GM12878 (cell line): Measurements from ENCODE around the gene TMED7.

Experiments
- DPF2 ChIP-seq: fragments of 450-650 bp; IDR thresholded peaks from 2 replicates; pipeline ENCODE4 v1.6.1; 2017; ENCODE audit warnings: mild to moderate bottlenecking
- NFXL1 ChIP-seq: fragments of 450-650 bp; IDR thresholded peaks from 2 replicates; pipeline ENCODE4 v1.6.1; 2017; ENCODE audit warnings: antibody characterized with exemption, mild to moderate bottlenecking, borderline replicate concordance
- NR2F1 ChIP-seq: fragments of 450-650 bp; conservative IDR thresholded peaks from 2 replicates; pipeline ENCODE4 v1.6.1; 2017; ENCODE audit warnings: mild to moderate bottlenecking
- SP1 ChIP-seq: IDR thresholded peaks from one replicate; pipeline ENCODE4 v1.6.1; 2011; ENCODE audit warnings: low read depth, low read length
- YY1 ChIP-seq: IDR thresholded peaks from 2 replicates; pipeline ENCODE4 v1.6.1; 2011; ENCODE audit warnings: low read depth, mild to moderate bottlenecking, low read length
- ZNF207 ChIP-seq: fragments of 450-650 bp; IDR thresholded peaks from 2 replicates; pipeline ENCODE4 v1.6.1; 2014; ENCODE audit warnings: antibody characterized with exemption, mild to moderate bottlenecking, borderline replicate concordance
- TF ChIP-seq, protein P1 (sequence below), 3 experiments: IDR thresholded peaks in 2 of 3; conservative IDR thresholded peaks in 1 of 3; 2 replicates each; pipeline ENCODE4 v1.5.1; 2011; ENCODE audit warnings: low read depth in 3 of 3, low read length in 3 of 3, mild to moderate bottlenecking in 3 of 3, control low read depth in 2 of 3, moderate library complexity in 2 of 3, inconsistent platforms in 1 of 3, mixed read lengths in 1 of 3; ENCODE audit not compliant: control insufficient read depth in 2 of 3, insufficient read depth in 1 of 3; ENCODE audit errors: extremely low read depth in 1 of 3
- TF ChIP-seq, protein P2 (sequence below): fragments of 450-650 bp; IDR thresholded peaks from 2 replicates; pipeline ENCODE4 v1.6.1; 2018; ENCODE audit warnings: borderline replicate concordance, mild to moderate bottlenecking; ENCODE audit not compliant: partially characterized antibody

DNA sequence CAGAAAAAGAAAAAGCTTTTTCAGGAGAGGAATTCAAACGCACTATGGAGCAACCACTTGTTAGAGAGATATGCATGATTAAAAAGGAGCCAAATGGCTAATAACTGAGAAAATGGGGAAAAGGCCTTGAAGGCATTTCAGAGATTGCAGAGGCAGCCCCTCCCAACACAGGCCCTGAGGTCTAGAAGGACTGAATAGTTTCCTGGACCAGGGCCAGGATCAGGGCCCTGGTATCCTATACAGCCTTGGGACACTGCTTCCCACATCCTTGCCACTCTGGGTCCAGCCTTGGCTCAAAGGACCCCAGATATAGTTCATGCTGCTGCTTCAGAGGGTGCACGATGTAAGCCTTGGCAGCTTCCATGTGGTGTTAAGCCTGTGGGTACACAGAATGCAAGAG, 60.6 kb downstream of the TMED7 start:
- TF ChIP-seq, protein P1, sequence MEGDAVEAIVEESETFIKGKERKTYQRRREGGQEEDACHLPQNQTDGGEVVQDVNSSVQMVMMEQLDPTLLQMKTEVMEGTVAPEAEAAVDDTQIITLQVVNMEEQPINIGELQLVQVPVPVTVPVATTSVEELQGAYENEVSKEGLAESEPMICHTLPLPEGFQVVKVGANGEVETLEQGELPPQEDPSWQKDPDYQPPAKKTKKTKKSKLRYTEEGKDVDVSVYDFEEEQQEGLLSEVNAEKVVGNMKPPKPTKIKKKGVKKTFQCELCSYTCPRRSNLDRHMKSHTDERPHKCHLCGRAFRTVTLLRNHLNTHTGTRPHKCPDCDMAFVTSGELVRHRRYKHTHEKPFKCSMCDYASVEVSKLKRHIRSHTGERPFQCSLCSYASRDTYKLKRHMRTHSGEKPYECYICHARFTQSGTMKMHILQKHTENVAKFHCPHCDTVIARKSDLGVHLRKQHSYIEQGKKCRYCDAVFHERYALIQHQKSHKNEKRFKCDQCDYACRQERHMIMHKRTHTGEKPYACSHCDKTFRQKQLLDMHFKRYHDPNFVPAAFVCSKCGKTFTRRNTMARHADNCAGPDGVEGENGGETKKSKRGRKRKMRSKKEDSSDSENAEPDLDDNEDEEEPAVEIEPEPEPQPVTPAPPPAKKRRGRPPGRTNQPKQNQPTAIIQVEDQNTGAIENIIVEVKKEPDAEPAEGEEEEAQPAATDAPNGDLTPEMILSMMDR (IDR thresholded peaks at IDR 0.05 in 2 of 3, conservative IDR thresholded peaks at IDR 0.05 in 1 of 3; ENCODE audit: control insufficient read depth in 2 of 3, extremely low read depth in 1 of 3, insufficient read depth in 1 of 3, low read depth in 3 of 3, low read length in 3 of 3), result no peak
- TF ChIP-seq DPF2, result no peak
- no peak for TF ChIP-seq SP1
- TF ChIP-seq, protein P2, sequence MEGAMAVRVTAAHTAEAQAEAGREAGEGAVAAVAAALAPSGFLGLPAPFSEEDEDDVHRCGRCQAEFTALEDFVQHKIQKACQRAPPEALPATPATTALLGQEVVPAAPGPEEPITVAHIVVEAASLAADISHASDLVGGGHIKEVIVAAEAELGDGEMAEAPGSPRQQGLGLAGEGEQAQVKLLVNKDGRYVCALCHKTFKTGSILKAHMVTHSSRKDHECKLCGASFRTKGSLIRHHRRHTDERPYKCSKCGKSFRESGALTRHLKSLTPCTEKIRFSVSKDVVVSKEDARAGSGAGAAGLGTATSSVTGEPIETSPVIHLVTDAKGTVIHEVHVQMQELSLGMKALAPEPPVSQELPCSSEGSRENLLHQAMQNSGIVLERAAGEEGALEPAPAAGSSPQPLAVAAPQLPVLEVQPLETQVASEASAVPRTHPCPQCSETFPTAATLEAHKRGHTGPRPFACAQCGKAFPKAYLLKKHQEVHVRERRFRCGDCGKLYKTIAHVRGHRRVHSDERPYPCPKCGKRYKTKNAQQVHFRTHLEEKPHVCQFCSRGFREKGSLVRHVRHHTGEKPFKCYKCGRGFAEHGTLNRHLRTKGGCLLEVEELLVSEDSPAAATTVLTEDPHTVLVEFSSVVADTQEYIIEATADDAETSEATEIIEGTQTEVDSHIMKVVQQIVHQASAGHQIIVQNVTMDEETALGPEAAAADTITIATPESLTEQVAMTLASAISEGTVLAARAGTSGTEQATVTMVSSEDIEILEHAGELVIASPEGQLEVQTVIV, result no peak
- no peak for TF ChIP-seq YY1
- no peak for TF ChIP-seq NFXL1
- no peak for TF ChIP-seq NR2F1
- TF ChIP-seq ZNF207, result no peak
